ENCODE results near the gene HIVEP3.

- TF ChIP-seq CTCF (IDR thresholded peaks at IDR 0.05) = no peak
- no peak for TF ChIP-seq POLR2A (IDR thresholded peaks at IDR 0.05)
Observed at GRCh38 chr1:41559331-41559730, 359.4 kb downstream of the HIVEP3 start.

All from tibial nerve (tissue), 3 donors.